Neuronal stem cell (in vitro differentiated cells): ENCODE results near the gene FCHO1.

ENCODE experiments used
- DNase-seq: peaks from one replicate; pipeline ENCODE4 v3.0.0-alpha.2; 2013; ENCODE audit warnings: low spot score
- H2AFZ ChIP-seq: one replicate; pipeline ENCODE4 v1.6.1; 2013; ENCODE audit warnings: mild to moderate bottlenecking, low read length, inconsistent platforms
- H2AK5ac ChIP-seq: 2 replicates; pipeline ENCODE4 v1.6.1; 2013; ENCODE audit warnings: low read depth, mild to moderate bottlenecking, inconsistent platforms, low read length, moderate library complexity, mixed read lengths
- H2BK120ac ChIP-seq: 2 replicates; pipeline ENCODE4 v1.6.1; 2013; ENCODE audit warnings: low read depth, mild to moderate bottlenecking, inconsistent platforms, low read length, moderate library complexity, mixed read lengths
- H2BK12ac ChIP-seq: one replicate; pipeline ENCODE4 v1.6.1; 2013; ENCODE audit warnings: low read length, inconsistent platforms
- H2BK15ac ChIP-seq: 2 replicates; pipeline ENCODE4 v1.6.1; 2013; ENCODE audit warnings: mild to moderate bottlenecking, low read length, inconsistent platforms, mixed read lengths
- H2BK5ac ChIP-seq: one replicate; pipeline ENCODE4 v1.6.1; 2013; ENCODE audit warnings: inconsistent platforms, mild to moderate bottlenecking, low read length, moderate library complexity
- H3K14ac ChIP-seq: one replicate; pipeline ENCODE4 v1.6.1; 2013; ENCODE audit warnings: low read length, inconsistent platforms
- H3K18ac ChIP-seq: 2 replicates; pipeline ENCODE4 v1.6.1; 2013; ENCODE audit warnings: low read length, inconsistent platforms
- H3K23ac ChIP-seq: 2 replicates; pipeline ENCODE4 v1.6.1; 2013; ENCODE audit warnings: low read depth, mild to moderate bottlenecking, mixed read lengths, low read length, inconsistent platforms; ENCODE audit not compliant: poor library complexity
- H3K27ac ChIP-seq: replicated peaks from 3 replicates; pipeline ENCODE4 v1.5.1; 2013; ENCODE audit warnings: low read length, inconsistent platforms
- H3K27me3 ChIP-seq, 3 experiments: 2 replicates each; pipeline ENCODE4 v1.6.1; 2013; ENCODE audit warnings: low read length in 3 of 3, mild to moderate bottlenecking in 2 of 3, inconsistent platforms in 1 of 3, low read depth in 1 of 3, mixed read lengths in 1 of 3, moderate library complexity in 1 of 3; ENCODE audit not compliant: control insufficient read depth in 3 of 3, insufficient read depth in 3 of 3
- H3K36me3 ChIP-seq, 2 donors: replicated peaks in 1 of 2; 2 replicates each; pipeline ENCODE4 v1.6.1; 2013; ENCODE audit warnings: low read length in 2 of 2; ENCODE audit not compliant: control insufficient read depth in 2 of 2, insufficient read depth in 2 of 2
- H3K4ac ChIP-seq: 2 replicates; pipeline ENCODE4 v1.6.1; 2013; ENCODE audit warnings: inconsistent platforms, mild to moderate bottlenecking, low read length, moderate library complexity
- H3K4me1 ChIP-seq, 2 donors: 1 replicate in 1 of 2; 2 replicates in 1 of 2; pipeline ENCODE4 v1.6.1; 2013; ENCODE audit warnings: low read length in 2 of 2, low read depth in 1 of 2; ENCODE audit not compliant: control insufficient read depth in 2 of 2, insufficient read depth in 1 of 2
- H3K4me2 ChIP-seq: one replicate; pipeline ENCODE4 v1.6.1; 2013; ENCODE audit warnings: mild to moderate bottlenecking, low read length, inconsistent platforms; ENCODE audit not compliant: insufficient read depth, poor library complexity, severe bottlenecking
- H3K4me3 ChIP-seq, 2 donors: 2 replicates each; pipeline ENCODE4 v1.5.1; 2013; ENCODE audit warnings: low read length in 2 of 2, mild to moderate bottlenecking in 2 of 2, inconsistent platforms in 1 of 2, moderate library complexity in 1 of 2
- H3K79me1 ChIP-seq: one replicate; pipeline ENCODE4 v1.6.1; 2013; ENCODE audit warnings: low read depth, mild to moderate bottlenecking, inconsistent platforms, low read length, moderate library complexity
- H3K9ac ChIP-seq: one replicate; pipeline ENCODE4 v1.6.1; 2013; ENCODE audit warnings: mild to moderate bottlenecking, low read depth, low read length, inconsistent platforms; ENCODE audit not compliant: poor library complexity
- H3K9me3 ChIP-seq, 2 donors: replicated peaks in 1 of 2; 2 replicates each; pipeline versions ENCODE3 to v1.6.1; 2013; ENCODE audit warnings: low read length in 2 of 2, mild to moderate bottlenecking in 2 of 2, inconsistent platforms in 1 of 2, low read depth in 1 of 2, mixed read lengths in 1 of 2, moderate library complexity in 1 of 2; ENCODE audit not compliant: control insufficient read depth in 2 of 2, insufficient read depth in 1 of 2
- H4K8ac ChIP-seq: one replicate; pipeline ENCODE4 v1.6.1; 2013; ENCODE audit warnings: low read depth, mild to moderate bottlenecking, inconsistent platforms, low read length, moderate library complexity
- H4K91ac ChIP-seq: one replicate; pipeline ENCODE4 v1.6.1; 2013; ENCODE audit warnings: low read length, low read depth, mild to moderate bottlenecking, inconsistent platforms; ENCODE audit not compliant: poor library complexity
- WGBS, 2 donors: extraction: QIAGEN DNeasy Blood & Tissue Kit; methylation state at CpG; one replicate each; pipeline ENCODE4 v1.1.7; 2013; ENCODE audit warnings: missing lambda C conversion rate in 2 of 2, mixed read lengths in 1 of 2; ENCODE audit not compliant: insufficient read length in 2 of 2, insufficient replicate concordance in 1 of 2; ENCODE audit errors: extremely low coverage in 2 of 2; 5-methylcytosine and 5-hydroxymethylcytosine counted together

The FCHO1 gene

DNA sequence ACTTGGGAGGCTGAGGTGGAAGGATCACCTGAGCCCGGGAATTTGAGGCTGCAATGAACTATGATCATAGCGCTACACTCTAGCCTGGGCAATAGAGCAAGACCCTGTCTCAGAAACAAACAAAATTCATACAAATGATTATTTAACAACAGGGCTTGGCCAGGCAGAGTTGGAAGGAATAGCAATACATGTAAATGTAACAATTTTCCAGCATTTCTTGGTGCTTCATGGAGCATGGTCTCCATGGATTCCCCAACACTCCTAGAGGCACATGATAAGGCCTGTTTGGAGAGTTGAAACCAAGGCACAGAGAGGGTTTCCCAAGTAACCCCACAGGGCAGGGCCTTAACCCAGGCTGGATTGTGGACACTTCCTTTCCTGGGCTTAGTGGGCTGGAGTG, 59.8 kb downstream of the FCHO1 start:
- Histone ChIP-seq H2BK5ac (no peak overlapping the region), H3K18ac (peak overlapping the region; percentile 57), H4K91ac (no peak overlapping the region), H3K4me1 (no peaks in the 10 kb centered on the region), H3K79me1 (no peaks in the 10 kb centered on the region), H3K4me3 (no peak overlapping the region), H4K8ac (no peak overlapping the region), H2BK15ac (no peak overlapping the region), H3K27ac (no peak overlapping the region), H3K9me3 (no peaks in the 10 kb centered on the region), H3K23ac (peak overlapping the region; percentile 80), H3K27me3 (peaks cover 0 to 12% (median 1%) of the 10 kb centered on the region in 3 experiments), H3K4me2 (no peak overlapping the region), H3K36me3 (no peaks in the 10 kb centered on the region), H3K9ac (no peak overlapping the region), H2BK12ac (no peak overlapping the region), H2BK120ac (no peak overlapping the region), H2AK5ac (no peak overlapping the region), H3K4ac (no peak overlapping the region), H3K14ac (no peak overlapping the region), H2AFZ (no peak overlapping the region)
- WGBS, 2 donors: no CpG with 5 or more reads among the region's 2 CpGs
- DNase-seq: no peak

DNA sequence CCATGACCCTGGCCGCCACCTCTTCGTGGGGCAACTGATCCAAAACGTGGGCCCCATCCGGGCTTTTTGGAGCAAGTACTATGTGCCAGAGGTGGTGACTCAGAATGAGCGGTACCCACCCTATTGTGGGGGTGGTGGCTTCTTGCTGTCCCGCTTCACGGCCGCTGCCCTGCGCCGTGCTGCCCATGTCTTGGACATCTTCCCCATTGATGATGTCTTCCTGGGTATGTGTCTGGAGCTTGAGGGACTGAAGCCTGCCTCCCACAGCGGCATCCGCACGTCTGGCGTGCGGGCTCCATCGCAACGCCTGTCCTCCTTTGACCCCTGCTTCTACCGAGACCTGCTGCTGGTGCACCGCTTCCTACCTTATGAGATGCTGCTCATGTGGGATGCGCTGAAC, 60.4 kb downstream of the FCHO1 start:
- Histone ChIP-seq H2AK5ac (no peak overlapping the region), H3K4me2 (no peak overlapping the region), H2BK120ac (no peak overlapping the region), H3K4ac (no peak overlapping the region), H3K27ac (no peak overlapping the region), H3K9ac (no peak overlapping the region), H2BK12ac (no peak overlapping the region), H2AFZ (no peak overlapping the region), H4K8ac (no peak overlapping the region), H3K4me1 (no peaks in the 10 kb centered on the region), H3K79me1 (no peaks in the 10 kb centered on the region), H2BK5ac (no peak overlapping the region), H3K9me3 (no peaks in the 10 kb centered on the region), H3K14ac (no peak overlapping the region), H2BK15ac (peak overlapping the region; percentile 75), H3K27me3 (peaks cover 0 to 12% (median 1%) of the 10 kb centered on the region in 3 experiments), H3K36me3 (no peaks in the 10 kb centered on the region), H3K18ac (peak overlapping the region; percentile 67), H3K23ac (peak overlapping the region; percentile 80), H3K4me3 (peak overlapping the region in 1 of 2 donors; percentile 15), H4K91ac (no peak overlapping the region)
- no peak for DNase-seq
- WGBS, 2 donors: no CpG with 5 or more reads among the region's 20 CpGs

- Histone ChIP-seq H3K79me1 (no peaks in the 10 kb centered on the region), H3K4me3 (no peak overlapping the region), H2BK15ac (no peak overlapping the region), H2BK120ac (no peak overlapping the region), H3K4me2 (no peak overlapping the region), H3K27ac (no peak overlapping the region), H3K9me3 (no peaks in the 10 kb centered on the region), H3K4me1 (no peaks in the 10 kb centered on the region), H3K18ac (peak overlapping the region; percentile 67), H3K4ac (no peak overlapping the region), H3K36me3 (no peaks in the 10 kb centered on the region), H2BK12ac (no peak overlapping the region), H3K23ac (no peak overlapping the region), H3K9ac (no peak overlapping the region), H3K14ac (no peak overlapping the region), H2BK5ac (no peak overlapping the region), H2AFZ (no peak overlapping the region), H4K91ac (no peak overlapping the region), H2AK5ac (no peak overlapping the region), H4K8ac (no peak overlapping the region), H3K27me3 (peaks cover 0 to 12% (median 1%) of the 10 kb centered on the region in 3 experiments)
- no peak for DNase-seq
- WGBS, 2 donors: no CpG with 5 or more reads among the region's 5 CpGs
Observed at GRCh38 chr19:17812099-17812498, 60.8 kb downstream of the FCHO1 start.

DNA sequence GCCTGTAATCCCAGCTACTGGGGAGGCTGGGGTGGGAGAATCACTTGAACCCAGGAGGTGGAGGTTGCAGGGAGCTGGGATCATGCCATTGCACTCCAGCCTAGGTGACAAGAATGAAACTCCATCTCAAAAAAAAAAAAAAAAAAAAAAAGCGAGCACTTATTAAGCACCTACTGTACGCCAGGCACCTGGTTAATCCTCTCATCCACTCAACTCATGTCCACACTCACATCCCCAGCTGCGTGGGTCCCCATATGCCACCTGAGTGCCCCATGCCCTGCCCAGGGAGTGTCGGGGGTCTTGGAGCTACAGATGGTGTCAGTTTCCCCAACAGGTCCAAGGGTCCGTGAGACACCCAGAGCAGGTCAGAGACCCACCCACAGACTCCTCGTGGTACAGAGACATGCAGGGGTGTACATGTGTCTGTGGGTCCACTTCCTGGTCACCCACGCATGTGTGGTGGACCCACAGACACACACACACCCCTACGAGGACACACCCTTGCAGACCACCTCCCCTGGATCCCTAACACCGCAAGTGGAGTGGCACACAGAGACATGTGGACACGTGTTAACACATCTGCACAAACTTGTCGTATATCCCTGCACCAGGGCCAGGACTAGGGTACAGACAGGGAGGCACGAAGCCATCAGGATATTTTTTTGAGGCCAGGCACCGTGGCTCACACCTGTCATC, 66.5 kb downstream of the FCHO1 start:
- no peak overlapping the region for H2AFZ ChIP-seq
- no peak for DNase-seq
- no CpG with 5 or more reads among the region's 13 CpGs for WGBS, 2 donors
- H2BK5ac ChIP-seq: no peak overlapping the region
- H3K4me2 ChIP-seq: no peak overlapping the region
- no peak overlapping the region for H3K27ac ChIP-seq
- H3K36me3 ChIP-seq: no peaks in the 10 kb centered on the region
- H3K27me3 ChIP-seq: peaks cover 0 to 5% (median 1%) of the 10 kb centered on the region in 3 experiments
- H2BK120ac ChIP-seq: no peak overlapping the region
- no peak overlapping the region for H3K14ac ChIP-seq
- no peaks in the 10 kb centered on the region for H3K9me3 ChIP-seq
- no peak overlapping the region for H2BK12ac ChIP-seq
- H2BK15ac ChIP-seq: no peak overlapping the region
- H3K23ac ChIP-seq: no peak overlapping the region
- H3K4me3 ChIP-seq: peak overlapping the region in 1 of 2 donors; percentile 50
- H4K8ac ChIP-seq: no peak overlapping the region
- H3K4me1 ChIP-seq: no peaks in the 10 kb centered on the region
- H3K9ac ChIP-seq: peak overlapping the region; percentile 60
- H3K4ac ChIP-seq: no peak overlapping the region
- H4K91ac ChIP-seq: no peak overlapping the region
- H3K79me1 ChIP-seq: no peaks in the 10 kb centered on the region
- H3K18ac ChIP-seq: no peak overlapping the region
- H2AK5ac ChIP-seq: no peak overlapping the region
